HG02943 (cell line): ENCODE results near the gene WNK2.

Experiments
- ATAC-seq: cut with Tn5 transposase; IDR thresholded peaks from one replicate; pipeline ENCODE4 v1.9.1; 2021; ENCODE audit warnings: mild to moderate bottlenecking, low read depth, moderate library complexity; ENCODE audit not compliant: unreplicated experiment

Gene WNK2

DNA sequence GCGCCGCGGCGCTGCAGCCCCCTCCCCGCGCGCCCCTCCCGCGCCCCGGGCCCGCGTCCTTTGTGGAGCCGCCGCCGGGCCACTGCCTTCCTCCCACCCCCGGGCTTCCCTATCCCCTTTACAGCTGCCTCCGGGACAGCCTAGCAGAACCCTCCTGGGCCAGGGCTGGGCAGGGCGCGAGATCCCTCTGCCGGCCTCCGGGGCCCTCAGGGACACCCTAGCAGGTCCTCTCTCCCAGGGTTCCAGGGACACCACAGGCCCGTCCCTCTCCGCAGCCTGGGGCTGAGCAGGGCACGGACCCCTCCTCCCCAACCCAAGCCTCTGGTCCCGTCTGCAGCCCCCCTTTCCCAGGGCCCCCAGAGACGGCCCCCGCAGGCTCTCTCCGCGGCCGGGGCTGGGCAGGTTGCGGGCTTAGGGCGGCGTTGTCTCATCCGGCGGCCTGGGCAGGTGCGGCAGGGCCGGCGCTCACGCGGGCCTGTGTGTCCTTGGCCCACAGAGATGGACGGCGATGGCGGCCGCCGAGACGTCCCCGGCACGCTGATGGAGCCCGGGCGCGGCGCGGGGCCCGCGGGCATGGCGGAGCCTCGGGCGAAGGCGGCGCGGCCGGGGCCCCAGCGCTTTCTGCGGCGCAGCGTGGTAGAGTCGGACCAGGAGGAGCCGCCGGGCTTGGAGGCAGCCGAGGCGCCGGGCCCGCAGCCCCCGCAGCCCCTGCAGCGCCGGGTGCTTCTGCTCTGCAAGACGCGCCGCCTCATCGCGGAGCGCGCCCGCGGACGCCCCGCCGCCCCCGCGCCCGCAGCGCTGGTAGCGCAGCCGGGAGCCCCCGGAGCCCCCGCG, 710 bp downstream of the WNK2 start:
- ATAC-seq: no peak

DNA sequence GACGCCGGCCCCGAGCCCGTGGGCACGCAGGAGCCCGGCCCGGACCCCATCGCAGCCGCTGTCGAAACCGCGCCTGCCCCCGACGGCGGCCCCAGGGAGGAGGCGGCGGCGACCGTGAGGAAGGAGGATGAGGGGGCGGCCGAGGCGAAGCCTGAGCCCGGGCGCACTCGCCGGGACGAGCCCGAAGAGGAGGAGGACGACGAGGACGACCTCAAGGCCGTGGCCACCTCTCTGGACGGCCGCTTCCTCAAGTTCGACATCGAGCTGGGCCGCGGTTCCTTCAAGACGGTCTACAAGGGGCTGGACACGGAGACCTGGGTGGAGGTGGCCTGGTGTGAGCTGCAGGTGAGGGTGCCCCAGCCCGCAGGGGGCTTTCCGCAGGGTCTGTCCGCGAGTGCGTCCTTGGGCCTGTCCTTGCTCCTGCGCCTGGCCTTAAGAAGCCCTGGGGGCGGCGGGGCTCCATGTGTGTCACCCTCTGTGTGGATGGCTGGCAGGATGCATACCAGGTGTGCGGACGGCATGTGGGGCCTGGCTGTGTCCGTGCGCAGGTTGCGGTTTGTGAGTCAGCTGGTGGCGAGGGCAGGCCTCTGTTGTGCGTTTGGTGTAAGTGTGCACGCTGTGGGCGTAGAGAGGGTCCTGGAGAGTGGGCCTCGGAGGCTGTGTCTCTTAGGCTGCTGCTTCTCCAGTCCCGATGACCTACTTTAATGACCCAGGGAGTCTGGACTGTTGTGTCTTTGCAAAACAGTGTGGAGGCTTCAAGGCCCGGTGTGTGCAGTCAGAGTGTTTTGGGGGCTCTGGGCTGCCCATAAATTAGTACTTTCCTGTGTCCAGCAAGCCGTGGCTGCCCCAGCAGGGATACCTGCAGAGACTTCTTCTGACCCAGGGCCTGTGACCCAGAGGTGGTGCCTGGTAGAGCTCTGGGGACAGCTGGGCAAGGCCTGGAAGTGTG, 1.6 kb downstream of the WNK2 start:
- no peak for ATAC-seq

DNA sequence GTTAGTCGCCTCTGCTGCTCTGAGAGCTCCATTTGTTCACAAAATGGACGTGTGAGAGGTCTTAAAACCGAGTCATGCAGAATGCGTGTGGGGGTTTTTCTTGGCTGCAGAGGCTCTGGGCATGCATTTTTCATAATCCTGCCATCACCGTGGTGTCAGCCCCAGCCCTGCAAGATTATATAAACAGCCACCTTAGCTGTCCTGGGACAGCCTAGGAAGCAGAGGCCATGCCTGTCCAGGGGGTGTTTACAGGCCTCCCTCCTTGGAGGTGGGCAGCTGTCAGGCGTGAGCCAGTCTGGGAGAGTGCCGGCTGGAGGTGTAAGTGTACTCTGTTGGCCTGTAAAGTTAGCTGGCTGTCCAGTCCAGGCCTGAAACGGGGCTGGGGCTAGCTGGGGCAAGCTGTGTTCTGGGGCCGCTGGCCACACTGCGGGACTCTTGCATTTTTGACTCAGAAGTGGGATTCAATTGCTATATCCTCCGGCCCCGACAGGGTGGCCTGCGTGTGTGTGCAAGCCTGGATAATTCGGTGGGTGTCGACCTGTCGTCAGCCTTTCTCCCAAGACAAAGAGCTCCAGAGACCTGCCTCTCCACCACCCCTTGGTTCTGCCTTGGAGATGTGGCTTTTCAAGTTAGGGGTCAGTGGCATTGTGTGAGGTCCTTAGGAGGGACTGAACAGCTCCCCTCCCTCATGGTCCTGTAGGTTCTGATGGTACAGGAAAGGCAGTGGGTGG, 2.4 kb downstream of the WNK2 start:
- ATAC-seq: no peak

- no peak for ATAC-seq
These were observed 3.1 kb downstream of the WNK2 start for GRCh38 chr9:93187047-93187446.

- no peak for ATAC-seq
These were observed 3.6 kb downstream of the WNK2 start for GRCh38 chr9:93187574-93187973.

- no peak for ATAC-seq
These were observed 4.8 kb downstream of the WNK2 start for GRCh38 chr9:93188426-93189368.

- no peak for ATAC-seq
These were observed 5.6 kb downstream of the WNK2 start for GRCh38 chr9:93189369-93190132.

DNA sequence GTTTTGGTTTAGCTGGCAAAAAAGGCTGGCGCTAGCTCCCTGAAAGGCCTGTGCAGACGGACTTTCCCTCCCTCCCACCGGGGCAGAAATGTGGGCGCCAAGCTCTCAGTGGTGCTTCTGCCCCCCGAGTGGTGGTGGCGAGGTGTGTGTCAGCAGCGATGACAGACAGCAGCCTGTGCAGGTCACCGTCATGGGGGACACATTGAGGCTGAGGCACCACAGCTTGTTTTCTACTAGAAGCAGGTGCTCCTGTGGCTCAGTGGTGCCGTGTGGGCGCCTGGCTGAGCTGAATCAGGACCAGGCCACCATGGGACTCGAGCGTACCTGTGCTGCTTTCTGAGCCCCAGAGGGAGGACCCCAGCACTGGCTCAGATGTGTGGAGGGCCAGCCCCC, 6.2 kb downstream of the WNK2 start:
- no peak for ATAC-seq

DNA sequence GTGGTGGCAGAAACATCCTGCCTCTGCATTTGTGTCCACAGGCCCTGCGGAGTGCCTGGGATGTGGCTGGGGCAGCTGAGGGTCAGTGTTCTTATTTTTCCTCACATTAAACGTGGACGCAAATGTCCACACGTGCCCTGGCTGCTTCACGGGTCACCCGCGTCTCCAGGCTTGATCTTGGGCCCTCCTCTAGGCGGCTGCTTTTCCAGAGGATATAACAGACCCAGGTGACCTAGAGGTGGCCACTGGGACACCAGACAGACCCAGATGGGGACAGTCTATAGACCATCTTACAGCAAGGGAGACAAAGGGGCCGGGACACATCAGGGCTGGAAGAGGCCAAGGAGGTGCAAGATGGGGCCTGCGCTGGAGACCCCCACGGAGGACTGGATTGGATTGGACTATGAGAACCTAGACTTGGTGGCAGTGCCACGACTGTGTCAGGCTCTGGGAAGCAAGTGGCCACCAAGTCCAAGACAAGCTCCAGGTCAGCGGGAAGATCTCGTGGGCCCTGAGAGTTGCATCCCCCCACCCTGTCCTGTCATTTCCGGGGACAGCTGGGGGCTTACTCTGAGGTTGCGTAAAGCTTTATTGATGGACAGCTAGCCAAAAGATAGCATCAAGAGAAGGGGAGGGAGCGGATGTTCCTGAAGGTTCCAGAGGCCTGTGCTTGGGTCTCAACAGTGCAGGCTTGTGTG, 6.9 kb downstream of the WNK2 start:
- no peak for ATAC-seq

DNA sequence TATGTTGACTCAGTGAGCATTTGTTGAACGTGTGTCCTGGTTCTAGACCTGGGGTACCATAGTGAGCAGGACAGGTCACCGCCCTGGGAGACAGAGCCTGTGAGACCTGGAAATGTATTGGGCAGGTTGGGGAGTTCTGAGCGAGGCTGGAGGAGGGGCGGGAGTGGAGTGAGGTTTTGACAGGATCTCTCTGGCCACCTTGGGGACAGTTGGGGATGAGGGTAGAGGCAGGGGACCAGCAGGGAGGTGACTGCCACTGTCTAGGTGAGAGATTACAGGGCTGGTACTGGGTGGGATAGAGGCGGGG, 7.4 kb downstream of the WNK2 start:
- ATAC-seq: no peak

DNA sequence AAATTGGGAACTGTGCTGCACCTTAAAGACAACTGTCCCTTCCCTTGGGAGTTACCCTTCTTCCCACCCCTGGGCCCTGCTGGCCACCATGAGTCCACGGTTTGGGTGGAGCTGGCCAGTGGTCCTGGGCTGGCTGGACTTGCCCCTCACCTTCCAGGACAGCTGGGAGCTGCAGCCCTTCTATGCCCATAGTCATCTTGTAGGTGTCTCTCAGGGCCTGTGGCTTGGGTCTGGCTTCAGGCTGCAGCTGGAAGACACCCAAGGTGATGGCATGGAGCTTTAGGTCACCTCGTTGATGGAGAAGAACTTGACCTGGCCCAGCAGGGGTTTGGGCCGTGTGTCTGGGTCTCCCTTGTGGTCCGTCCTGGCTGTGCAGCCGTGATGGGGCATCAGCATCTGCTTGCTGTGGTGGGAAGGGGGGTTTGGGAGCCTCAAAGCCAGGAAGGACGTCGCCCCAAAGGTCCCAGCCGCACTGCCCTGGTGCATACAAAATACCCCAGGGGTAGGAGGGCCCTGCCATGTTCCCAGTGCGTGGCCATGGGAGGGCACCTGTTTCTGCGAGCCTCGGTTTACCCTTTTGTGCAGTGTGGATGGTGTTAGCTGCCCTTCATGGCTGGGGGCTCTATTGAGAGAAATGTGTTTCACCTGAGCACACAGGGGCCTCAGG, 8.9 kb downstream of the WNK2 start:
- no peak for ATAC-seq

GRCh38 chr9:93193388-93194220, 9.7 kb downstream of the WNK2 start:
- ATAC-seq: no peak

- ATAC-seq: no peak
These were observed 10.3 kb downstream of the WNK2 start for GRCh38 chr9:93194221-93194625.

DNA sequence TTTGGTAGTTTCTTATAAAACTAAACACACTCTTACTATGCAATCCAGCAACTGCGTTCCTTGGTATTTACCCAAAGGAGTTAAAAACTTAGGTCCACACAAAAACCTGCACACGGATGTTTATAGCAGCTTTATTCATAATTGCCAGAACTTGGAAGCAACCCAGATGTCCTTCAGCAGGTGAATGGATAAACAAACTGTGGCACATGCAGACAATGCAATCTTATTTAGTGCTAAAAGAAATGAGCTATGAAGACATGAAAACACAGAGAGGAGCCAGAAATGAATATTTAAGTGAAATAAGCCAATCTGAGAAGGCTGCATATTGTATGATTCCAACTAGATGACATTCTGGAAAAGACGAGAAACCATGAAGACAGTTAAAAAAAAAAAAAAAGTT, 10.7 kb downstream of the WNK2 start:
- no peak for ATAC-seq

DNA sequence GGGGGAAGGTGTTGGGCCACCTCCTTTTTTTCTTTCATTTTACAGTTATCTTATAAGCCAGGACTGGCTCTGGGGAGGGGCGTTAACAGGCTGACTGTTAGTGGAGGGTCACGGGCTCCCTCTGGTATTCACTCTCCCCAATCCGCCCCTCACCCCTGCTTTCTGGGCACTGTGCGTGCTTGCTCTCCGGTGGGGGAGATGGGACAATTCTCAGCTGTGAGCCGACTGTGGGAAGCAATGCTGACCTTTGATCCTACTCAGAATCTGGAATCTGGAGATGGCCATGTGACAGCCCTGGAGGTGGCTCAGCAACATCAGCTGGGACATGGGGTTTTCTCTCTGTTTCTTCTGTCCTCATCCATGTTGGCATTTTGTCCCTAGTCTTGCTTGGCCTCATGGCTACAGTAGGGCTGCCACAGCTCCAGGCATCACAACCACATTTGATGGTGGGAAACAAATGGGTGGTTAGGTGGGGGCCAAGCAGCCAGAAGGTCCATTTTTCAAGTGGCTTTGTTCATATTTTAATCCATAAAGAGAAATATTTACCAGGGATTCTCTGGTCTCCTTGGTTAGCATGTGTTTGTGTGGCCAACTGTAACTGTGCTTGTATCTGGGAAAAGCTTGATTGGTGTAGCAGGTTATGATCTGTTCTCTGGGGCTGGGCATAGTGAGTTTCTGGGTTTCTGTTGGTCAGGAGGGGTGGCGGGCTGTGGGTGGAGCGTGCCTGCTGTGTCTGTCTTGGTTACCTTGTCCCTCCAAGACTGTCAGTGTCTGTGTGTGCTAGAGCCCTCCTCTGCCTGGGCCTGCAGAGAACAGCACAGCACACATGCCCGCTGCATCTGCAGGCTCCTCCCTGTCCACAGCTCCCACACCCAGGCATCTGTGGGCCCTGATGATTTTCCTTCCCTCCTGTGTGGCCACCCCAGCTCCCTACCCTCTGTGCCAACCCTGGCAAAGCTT, 12.4 kb downstream of the WNK2 start:
- no peak for ATAC-seq

DNA sequence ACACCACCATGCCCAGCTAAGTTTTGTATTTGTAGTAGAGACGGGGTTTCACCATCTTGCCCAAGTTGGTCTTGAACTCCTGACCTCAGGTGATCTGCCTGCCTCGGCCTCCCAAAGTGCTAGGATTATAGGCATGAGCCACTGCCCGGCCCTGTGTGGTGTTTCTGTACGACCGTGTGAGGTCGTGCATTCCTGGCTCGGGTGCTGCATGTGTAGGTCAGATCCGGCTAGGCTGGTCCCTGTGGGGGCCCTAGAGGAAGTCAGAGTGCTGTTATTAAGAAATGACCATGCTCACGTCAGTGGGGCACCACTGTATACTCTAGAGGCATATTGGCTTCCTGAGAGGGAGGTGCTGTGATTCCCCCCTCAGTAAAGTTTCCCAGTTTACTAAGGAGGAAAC, 13.7 kb downstream of the WNK2 start:
- no peak for ATAC-seq
